GM12878 (cell line): ENCODE measurements around the gene GIPC3. TPM values are rescaled to one million over a fixed set of nuclear protein-coding genes. Genes with fewer than 3 reads are reported as not detected.

ENCODE experiments used
- ATF7 ChIP-seq: fragments of 450-650 bp; IDR thresholded peaks from 2 replicates; pipeline ENCODE4 v1.6.1; 2016; ENCODE audit warnings: low read depth, mild to moderate bottlenecking
- ETV6 ChIP-seq, 2 experiments: fragments of 450-650 bp in 1 of 2; IDR thresholded peaks in 1 of 2; conservative IDR thresholded peaks in 1 of 2; 2 replicates each; pipeline ENCODE4 v1.6.1; 2014; ENCODE audit warnings: antibody characterized with exemption in 1 of 2, borderline replicate concordance in 1 of 2, low read depth in 1 of 2, mild to moderate bottlenecking in 1 of 2, moderate library complexity in 1 of 2
- MXI1 ChIP-seq: fragments of 150-350 bp; IDR thresholded peaks from 2 replicates; pipeline ENCODE4 v1.6.1; 2011; ENCODE audit warnings: low read depth, mild to moderate bottlenecking, inconsistent platforms, low read length, improper control_type of control experiment
- MYB ChIP-seq: fragments of 150-350 bp; IDR thresholded peaks from 2 replicates; pipeline ENCODE4 v1.6.1; 2014; ENCODE audit warnings: mild to moderate bottlenecking, low read depth, low read length, borderline replicate concordance
- NBN ChIP-seq: fragments of 450-650 bp; IDR thresholded peaks from 2 replicates; pipeline ENCODE4 v1.6.1; 2016
- RAD21 ChIP-seq: IDR thresholded peaks from 2 replicates; pipeline ENCODE4 v1.6.1; 2011; ENCODE audit warnings: mild to moderate bottlenecking, low read depth, low read length, moderate library complexity; ENCODE audit not compliant: insufficient read depth
- RELA ChIP-seq: fragments of 450-650 bp; IDR thresholded peaks from 2 replicates; pipeline ENCODE4 v1.8.0; 2014; ENCODE audit warnings: borderline replicate concordance; ENCODE audit not compliant: partially characterized antibody
- RFX5 ChIP-seq: IDR thresholded peaks from 2 replicates; pipeline ENCODE4 v1.6.1; 2011; ENCODE audit warnings: low read depth, low read length, improper control_type of control experiment
- SIX5 ChIP-seq: IDR thresholded peaks from 2 replicates; pipeline ENCODE4 v1.6.1; 2011; ENCODE audit warnings: mild to moderate bottlenecking, low read depth, low read length, moderate library complexity; ENCODE audit not compliant: severe bottlenecking
- TAF1 ChIP-seq: IDR thresholded peaks from 2 replicates; pipeline ENCODE4 v1.6.1; 2011; ENCODE audit warnings: mild to moderate bottlenecking, low read depth, low read length, borderline replicate concordance
- ZBTB40 ChIP-seq: fragments of 450-650 bp; IDR thresholded peaks from 2 replicates; pipeline ENCODE4 v1.6.1; 2016; ENCODE audit warnings: mild to moderate bottlenecking, moderate library complexity, borderline replicate concordance
- ZNF687 ChIP-seq: fragments of 450-650 bp; IDR thresholded peaks from 2 replicates; pipeline ENCODE4 v1.6.1; 2017; ENCODE audit warnings: mild to moderate bottlenecking, moderate library complexity
- polyA plus RNA-seq, 11 experiments: library from polyadenylated mRNA; depleted of rRNA in 4 of 11; unstranded in 6 of 11; stranded (reverse) in 5 of 11; fragments of >200 nt; fragmentation: Nextera tagmentation in 4 of 11; fragmentation: Illumina TruSeq in 1 of 11; extraction: Ambion mirVana in 4 of 11; extraction: Trizol in 1 of 11; gene quantifications; 1 replicate in 1 of 11; 2 replicates in 10 of 11; pipeline versions ENCODE4 v1.2.1 to v1.2.3, GENCODE V29; 2011 to 2016; ENCODE audit warnings: inconsistent platforms in 2 of 11, missing spikeins in 2 of 11, low read depth in 1 of 11
- total RNA-seq, 4 experiments: library from RNA; depleted of rRNA in 3 of 4; stranded (reverse); fragments of >200 nt in 3 of 4; fragmentation: Illumina TruSeq in 1 of 4; extraction: Trizol in 1 of 4; gene quantifications; 2 replicates each; pipeline versions ENCODE4 v1.2.1 to v1.2.3, GENCODE V29; 2013 to 2021
- TF ChIP-seq, protein P1 (sequence below): fragments of 450-650 bp; IDR thresholded peaks from 2 replicates; pipeline ENCODE4 v1.6.1; 2018; ENCODE audit warnings: borderline replicate concordance, mild to moderate bottlenecking; ENCODE audit not compliant: partially characterized antibody
- TF ChIP-seq, protein P2 (sequence below): fragments of 450-650 bp; IDR thresholded peaks from 2 replicates; pipeline ENCODE4 v1.6.1; 2017; ENCODE audit warnings: mild to moderate bottlenecking, low read depth, inconsistent platforms; ENCODE audit not compliant: poor library complexity, severe bottlenecking

The GIPC3 gene
- total and polyA plus RNA-seq, 10 of the 15 experiments (the other 5 are each of a cell fraction or from before 2014, with no cell fraction given) = not detected

DNA sequence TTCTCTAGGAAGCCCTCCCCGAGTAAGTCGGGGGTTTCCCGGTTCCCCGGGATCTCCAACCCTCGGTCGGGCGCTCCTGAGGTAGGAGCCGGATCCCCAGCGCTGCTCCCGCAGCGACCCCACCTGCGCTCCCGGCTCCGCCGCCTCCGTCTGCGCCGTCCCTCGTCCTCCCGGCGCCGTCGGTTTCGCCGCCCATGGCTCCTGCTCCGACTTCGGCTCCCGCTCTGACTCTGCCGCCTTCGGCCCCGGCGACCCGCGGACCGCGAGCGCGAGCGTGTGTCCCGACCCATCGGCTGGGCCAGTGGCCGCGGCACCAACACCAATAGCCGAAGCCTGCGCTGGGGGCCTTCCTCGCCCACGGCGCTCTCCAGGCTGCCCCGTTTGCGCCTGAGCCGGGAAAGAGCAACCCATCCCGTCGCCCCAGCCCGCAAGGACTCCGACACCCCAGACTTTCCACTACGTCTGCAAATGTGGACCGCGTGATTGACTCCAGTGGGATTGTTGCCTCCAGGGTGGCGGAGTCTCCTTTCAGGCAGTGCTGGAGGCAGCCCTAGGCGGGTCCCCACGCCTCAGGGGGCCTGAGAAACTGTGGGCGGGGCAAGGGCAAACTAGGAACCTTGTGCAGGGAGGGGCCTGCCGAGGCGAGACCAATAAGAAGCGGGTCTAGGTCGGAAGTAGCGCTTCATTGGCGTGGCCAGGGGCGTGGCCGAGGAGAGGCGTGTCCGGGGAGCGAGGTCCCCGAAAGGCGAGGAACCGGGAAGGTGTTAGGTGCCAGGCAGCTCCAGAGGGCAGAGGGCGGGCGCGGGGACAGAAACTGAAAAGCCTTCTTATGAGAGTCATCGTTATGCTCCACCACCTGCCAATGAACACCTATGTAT is 41.4 kb downstream of the GIPC3 start, which contains the start of gene CACTIN (continued):
- TF ChIP-seq, protein P1, sequence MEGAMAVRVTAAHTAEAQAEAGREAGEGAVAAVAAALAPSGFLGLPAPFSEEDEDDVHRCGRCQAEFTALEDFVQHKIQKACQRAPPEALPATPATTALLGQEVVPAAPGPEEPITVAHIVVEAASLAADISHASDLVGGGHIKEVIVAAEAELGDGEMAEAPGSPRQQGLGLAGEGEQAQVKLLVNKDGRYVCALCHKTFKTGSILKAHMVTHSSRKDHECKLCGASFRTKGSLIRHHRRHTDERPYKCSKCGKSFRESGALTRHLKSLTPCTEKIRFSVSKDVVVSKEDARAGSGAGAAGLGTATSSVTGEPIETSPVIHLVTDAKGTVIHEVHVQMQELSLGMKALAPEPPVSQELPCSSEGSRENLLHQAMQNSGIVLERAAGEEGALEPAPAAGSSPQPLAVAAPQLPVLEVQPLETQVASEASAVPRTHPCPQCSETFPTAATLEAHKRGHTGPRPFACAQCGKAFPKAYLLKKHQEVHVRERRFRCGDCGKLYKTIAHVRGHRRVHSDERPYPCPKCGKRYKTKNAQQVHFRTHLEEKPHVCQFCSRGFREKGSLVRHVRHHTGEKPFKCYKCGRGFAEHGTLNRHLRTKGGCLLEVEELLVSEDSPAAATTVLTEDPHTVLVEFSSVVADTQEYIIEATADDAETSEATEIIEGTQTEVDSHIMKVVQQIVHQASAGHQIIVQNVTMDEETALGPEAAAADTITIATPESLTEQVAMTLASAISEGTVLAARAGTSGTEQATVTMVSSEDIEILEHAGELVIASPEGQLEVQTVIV = peak; percentile 82
- TF ChIP-seq NBN (peak; percentile 97), ATF7 (peak; percentile 43; the same call in 1 of the 2 replicates), ETV6 (conservative IDR thresholded peaks at IDR 0.05 in 1 of 2, IDR thresholded peaks at IDR 0.05 in 1 of 2; ENCODE audit: borderline replicate concordance in 1 of 2, low read depth in 1 of 2) (no peak; a peak in 1 of 4 replicates), RAD21 (no peak), TAF1 (peak; percentile 54; the same call in 1 of the 2 replicates), RFX5 (no peak; the same call in 1 of the 2 replicates), ZNF687 (no peak), MYB (peak; percentile 100), SIX5 (peak; percentile 51), ZBTB40 (peak; percentile 67; the same call in 1 of the 2 replicates), MXI1 (peak; percentile 13), RELA (peak; percentile 68)
- TF ChIP-seq, protein P2, sequence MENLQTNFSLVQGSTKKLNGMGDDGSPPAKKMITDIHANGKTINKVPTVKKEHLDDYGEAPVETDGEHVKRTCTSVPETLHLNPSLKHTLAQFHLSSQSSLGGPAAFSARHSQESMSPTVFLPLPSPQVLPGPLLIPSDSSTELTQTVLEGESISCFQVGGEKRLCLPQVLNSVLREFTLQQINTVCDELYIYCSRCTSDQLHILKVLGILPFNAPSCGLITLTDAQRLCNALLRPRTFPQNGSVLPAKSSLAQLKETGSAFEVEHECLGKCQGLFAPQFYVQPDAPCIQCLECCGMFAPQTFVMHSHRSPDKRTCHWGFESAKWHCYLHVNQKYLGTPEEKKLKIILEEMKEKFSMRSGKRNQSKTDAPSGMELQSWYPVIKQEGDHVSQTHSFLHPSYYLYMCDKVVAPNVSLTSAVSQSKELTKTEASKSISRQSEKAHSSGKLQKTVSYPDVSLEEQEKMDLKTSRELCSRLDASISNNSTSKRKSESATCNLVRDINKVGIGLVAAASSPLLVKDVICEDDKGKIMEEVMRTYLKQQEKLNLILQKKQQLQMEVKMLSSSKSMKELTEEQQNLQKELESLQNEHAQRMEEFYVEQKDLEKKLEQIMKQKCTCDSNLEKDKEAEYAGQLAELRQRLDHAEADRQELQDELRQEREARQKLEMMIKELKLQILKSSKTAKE = peak; percentile 42
